ENCODE results near the gene KIF27.
"Not testable (repeated sequence)": the region's sequence is repeated elsewhere in the genome, so short reads cannot be mapped to it uniquely, and the experiment has no call there.

The KIF27 gene

DNA sequence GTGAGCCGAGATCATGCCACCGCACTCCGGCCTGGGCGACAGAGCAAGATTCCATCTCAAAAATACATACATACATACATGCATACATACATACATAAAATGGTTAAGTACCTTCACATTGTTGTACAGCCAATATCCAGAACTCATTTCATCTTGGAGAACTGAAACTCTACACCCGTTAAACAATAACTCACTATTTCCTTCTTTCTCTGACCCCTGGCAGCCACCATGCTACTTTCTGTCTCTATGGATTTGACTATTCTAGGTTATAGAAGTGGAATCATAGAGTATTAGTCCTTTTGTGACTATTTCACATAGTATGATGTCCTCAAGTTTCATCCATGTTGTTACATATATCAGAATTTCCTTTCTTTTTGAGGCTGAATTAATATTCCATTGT, 9.6 kb upstream of the KIF27 start:
- no peak for DNase-seq

DNA sequence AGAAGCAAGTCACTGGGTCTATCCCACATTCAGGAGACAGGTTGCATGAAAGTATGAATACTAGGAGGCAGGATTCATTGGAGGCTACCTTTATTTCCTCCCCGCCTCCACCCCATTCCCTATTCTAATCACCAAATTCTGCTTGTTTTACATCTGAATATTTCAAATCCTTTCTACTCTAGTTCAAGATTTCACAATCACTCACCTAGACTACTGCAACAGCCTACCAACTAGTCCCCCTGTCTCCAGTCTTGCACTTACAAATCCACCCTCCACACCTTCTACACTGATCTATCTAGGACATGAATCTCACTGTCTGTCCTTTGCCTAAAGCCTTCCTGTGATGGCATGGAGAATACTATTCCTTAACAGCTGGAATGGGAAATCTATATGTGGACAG, 6.4 kb upstream of the KIF27 start:
- DNase-seq: no peak

DNA sequence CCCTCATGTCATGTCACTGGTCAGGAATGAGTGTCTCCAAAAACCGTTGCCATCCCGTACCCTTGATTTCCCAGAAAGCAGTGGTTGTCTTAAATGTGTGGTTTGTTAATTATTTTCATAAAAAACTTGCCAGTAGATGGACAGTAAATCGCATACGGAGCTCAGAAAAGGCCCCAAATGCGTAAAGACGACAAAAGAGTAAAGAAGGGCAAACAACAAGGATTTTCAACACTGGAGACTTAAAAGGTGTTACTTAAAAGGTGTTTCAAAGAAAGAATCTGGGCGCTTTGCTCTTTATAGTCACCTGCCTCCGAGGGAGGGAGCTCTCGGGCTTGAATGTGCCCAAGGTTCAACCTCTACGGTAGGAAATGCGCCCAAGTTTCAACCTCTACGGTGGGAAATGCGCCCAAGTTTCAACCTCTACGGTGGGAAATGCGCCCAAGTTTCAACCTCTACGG, 734 bp downstream of the KIF27 start:
- DNase-seq: no peak

DNA sequence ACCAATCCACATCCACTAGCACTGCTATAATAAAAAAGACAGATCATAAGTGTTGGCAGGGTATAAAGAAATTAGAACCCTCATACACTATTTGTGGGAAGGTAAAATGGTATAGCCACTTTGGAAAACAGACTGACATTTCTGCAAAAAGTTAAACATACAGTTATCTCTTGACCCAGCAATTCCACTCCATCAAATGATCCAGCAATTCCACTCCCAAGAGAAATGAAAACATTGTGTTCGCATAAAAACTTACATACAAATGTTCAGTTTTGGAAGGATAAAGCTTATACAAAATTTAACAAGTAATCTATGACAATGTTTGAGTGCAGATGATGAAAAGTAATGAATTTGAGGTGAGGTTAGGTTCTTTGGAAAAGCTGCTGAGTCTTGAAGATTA, 2.1 kb downstream of the KIF27 start:
- DNase-seq: no peak

DNA sequence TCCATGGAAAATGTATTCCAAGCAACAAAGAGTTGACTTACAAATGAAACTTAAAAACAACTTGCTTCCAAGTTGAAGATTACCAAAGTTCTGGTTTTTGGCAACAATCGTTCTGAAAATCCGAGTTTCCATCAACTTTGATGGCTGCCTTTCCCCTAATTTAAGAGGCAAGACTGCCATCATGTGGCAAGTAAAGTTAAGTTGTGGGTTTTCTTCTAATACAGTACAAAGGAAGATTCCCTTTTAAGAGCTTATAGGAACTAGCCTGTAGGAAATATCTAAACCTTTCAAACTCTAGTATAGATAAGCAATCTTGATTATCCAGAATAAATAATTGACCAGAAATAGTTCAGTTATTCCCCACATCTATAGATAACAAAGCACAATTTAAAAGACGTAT, 9.0 kb downstream of the KIF27 start:
- DNase-seq: not testable (repeated sequence)

DNA sequence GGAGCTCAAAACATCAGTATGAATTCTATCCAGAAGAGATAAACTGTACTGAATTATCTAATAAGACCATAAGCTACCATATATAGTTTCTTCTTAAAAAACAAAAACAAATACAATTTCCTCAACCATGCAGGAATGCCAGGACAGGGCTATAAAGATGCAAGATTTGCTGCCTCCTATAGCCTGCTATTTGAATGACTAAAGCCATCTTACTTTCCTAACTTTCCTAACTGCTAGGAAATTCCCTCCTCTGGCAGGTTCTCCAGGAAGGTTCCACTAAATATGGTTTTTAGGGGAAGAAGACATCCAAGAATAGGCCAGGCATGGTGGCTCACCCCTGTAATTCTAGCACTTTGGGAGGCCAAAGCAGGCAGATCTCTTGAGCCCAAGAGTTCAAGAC, 15.1 kb downstream of the KIF27 start:
- DNase-seq: no peak

DNA sequence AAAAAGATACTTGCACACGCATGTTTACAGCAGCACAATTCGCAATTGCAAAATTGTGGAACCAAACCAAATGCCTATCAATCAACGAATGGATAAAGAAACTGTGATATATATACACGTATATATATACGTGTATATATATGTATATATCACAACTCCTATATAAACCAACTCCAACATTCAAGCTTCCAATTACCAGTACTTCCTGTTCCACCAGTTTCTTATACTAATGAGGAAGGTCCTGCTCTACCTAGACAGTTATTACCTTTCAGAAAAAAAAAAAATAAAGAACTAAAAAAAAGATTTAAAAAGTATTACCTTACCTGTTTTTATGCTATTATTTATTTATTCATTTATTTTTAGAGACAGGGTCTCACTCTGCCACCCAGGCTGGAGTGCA, 20.6 kb downstream of the KIF27 start:
- not testable (repeated sequence) for DNase-seq

DNA sequence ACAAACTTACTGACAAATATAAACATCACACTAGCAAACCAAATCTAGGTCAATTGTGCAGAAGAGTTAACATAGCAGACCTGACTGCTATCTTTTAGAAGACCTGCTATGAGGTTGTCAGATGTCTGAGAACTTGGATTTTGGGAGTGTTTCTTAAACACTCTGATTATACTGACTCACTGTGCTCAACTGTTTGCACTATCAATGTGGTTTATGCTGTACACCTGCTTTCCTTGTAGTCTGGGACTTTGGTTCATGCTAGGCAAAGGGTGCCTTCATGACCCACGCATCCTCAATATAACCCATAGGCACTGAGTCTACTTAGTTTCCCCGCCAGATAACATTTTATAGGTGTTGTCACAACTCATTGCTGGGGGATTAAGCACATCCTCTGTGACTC, 26.9 kb downstream of the KIF27 start:
- DNase-seq: not testable (repeated sequence)

DNA sequence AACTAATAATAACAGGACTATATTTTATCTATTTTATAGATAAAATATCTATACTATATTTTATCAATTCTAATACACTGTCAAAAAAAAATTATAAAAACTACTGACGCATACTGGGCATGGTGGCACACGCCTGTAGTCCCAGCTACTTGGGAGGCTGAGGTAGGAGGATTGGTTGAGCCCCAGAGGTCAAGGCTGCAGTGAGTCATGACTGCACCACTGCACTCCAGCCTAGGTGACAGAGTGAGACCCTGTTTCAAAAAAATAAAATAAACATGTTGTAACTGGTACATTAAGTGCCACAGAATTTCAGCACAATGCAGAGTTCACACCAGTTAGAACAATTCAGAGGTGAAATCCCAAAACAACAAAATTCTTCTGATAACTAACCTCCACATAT, 34.7 kb downstream of the KIF27 start:
- not testable (repeated sequence) for DNase-seq

DNA sequence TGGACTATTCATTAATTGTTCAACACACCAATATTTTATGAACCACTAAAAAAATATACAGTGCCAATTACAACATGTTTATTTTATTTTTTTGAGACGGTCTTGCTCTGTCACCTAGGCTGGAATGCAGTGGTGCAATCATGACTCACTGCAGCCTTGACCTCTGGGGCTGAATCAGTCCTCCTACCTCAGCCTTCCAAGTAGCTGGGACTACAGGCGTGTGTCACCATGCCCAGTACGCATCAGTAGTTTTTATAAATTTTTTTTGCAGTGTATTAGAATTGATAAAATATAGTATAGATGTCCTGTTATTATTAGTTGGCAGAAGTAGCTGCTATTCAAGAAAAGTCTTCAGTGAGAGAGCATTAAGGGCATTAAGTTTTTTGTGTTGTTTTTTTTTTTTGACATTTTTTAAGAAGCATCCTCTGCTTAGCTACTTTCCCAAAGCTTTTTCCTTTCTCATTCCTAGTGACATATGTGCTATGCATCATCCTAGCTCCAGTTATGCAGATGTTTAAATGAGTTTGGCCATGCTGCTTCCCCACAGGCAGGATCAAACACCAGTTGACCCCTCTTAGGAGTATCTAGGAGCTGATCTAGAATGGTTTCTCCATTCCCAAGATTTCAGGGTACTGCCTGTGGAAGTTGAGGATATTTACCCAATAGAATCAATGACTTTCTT, 35.5 kb downstream of the KIF27 start:
- not testable (repeated sequence) for DNase-seq

DNA sequence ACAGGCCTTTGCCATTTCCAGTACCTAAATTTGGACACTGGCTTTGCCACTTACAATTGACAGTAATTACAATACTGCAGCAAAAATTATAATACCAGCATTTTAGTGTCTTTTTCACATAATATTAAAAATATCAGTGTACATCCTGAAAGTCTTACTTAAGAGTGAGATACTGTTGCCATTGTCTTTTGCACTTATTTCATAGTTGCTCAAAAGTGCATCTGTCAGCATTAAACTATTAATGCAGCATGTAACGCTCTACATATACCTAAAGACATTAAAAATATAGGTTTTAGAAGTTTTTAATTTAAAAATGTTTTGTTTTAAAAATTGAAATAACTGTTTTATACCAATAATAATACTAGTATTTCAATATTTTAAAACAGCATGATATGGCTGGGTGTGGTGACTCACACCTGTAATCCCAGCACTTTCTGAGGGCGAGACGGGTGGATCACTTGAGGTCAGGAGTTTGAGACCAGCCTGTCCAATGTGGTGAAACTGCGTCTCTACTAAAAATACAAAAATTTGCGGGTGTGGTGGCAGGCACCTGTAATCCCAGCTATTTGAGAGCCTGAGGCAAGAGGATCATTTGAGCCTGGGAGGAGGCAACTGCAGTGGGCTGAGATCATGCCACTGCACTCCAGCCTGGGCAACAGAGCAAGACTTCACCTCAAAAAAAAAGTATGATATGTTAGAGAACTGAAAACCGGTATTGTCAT, 39.4 kb downstream of the KIF27 start:
- DNase-seq: not testable (repeated sequence)

DNA sequence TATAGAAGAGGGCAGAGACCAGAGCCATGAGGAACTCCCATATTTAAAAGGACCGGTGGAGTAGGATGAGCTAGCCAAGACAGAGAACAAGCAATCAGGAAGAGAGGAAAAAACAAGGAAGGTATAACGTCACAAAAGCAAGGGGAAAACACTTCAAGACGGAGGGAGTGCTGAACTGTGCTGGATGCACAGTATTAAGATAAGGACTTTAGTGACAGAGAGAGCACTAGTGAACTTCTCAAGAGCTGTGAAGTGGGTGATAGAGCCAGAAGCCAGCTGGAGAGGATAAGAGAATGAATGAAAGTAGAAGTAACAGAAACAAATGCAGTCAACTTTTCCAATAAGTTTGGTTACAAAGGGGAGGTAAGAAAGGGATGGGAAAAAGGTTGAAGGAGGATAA, 45.7 kb downstream of the KIF27 start:
- DNase-seq: not testable (repeated sequence)

DNA sequence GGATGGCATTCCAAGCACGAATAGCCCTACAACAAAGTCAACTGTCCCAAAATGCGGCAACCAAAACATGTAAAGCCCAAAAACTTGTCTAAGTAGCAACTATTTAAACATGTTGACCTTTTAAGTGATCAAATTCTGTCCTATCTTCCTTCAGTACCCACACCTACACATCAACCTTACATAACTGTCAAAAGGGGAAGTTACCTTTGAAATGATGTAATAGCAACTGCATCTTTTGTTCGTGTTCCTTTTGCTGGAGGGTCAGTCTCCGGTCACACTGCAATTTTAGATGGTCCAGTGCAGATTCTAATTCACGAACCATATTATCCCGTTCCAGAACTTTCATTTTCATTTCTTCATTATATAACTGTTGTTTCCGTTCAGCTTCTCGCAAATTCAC, 71.3 kb downstream of the KIF27 start:
- DNase-seq: not testable (repeated sequence)

DNA sequence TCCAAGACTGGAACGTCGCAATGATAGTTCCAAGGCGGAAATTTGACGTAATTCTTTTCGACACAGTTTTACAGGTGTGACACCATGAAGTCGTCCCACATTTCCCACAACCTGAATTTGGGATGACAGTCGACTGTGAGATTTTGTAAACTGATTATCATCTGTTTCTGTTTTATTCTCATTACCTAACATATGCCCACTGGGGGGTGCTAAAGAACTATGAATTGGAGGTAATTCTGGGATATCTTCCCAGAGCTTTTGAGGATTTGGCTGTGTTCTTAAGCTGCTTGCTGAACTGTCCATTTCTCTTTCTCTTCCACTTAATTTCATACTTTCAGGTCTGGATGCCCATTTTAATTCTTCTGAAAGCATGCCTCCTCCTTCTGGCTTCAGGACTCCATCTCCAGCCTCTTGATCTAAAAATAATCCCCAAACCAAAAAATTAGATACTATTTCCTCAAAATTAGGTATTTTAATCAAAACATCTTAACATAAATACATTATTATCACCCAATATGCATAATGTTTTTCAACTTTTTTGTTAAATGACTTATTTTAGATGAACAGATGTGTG, 84.1 kb downstream of the KIF27 start:
- DNase-seq: not testable (repeated sequence)

DNA sequence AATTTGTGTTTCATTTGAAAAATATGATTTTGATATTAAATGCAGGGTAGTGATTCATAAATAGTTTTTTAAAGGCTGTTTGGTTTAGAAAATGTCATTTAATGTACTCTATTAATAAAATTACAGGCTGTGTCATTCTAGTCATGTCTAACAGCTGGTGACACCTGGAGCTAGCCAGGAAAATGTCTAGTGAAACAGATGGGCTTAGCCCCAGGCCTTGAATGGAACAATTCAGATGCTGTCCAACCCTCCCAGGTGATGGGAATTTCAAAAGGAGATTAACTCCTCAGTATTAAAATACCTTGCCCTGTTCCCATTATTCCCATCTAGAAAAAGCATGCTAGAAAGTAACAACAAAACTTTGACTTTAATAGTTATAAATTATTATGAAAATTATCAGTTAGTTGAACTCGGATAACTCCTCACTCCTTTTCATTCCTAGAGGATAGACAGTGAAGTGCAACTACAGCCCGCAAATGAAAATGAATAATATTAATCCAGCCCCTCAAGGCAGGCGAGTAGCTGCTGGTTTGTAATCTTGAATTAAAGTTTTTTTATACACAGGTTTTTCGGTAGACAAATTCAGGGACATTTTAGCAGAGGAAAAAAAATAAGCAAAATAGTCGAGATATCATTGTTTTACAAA, 90.7 kb downstream of the KIF27 start:
- DNase-seq: not testable (repeated sequence)

DNA sequence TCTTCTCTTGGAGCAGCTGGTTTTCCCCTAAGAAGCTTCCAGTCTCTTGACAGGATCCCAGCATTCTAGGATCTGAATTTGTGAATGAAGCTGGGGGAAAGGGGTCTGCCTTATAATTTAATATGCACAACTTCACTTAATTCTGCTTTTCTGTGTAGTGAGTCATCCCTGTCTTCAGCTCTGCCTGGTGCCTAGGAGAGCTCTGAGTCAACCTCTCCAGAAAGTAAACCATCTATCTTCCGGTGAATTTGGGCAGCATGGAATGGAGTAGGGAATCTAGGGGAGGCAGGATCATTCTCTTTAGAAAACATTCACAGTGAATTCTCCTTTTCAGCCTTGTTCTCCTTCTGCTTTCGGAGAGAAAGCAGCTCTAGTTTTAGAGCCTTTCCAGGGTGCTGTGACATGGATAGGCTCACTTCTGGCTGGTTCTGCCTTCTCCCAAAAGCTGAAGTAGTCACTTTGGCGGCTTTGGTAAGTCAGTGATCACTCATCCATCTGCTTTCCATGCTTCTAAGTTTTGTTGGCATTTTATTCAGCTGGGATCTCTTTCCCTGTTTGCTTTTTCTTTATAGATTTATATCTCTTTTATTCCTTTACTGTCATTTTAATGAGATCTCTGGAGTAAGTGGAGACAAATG, 96.1 kb downstream of the KIF27 start:
- DNase-seq: not testable (repeated sequence)

DNA sequence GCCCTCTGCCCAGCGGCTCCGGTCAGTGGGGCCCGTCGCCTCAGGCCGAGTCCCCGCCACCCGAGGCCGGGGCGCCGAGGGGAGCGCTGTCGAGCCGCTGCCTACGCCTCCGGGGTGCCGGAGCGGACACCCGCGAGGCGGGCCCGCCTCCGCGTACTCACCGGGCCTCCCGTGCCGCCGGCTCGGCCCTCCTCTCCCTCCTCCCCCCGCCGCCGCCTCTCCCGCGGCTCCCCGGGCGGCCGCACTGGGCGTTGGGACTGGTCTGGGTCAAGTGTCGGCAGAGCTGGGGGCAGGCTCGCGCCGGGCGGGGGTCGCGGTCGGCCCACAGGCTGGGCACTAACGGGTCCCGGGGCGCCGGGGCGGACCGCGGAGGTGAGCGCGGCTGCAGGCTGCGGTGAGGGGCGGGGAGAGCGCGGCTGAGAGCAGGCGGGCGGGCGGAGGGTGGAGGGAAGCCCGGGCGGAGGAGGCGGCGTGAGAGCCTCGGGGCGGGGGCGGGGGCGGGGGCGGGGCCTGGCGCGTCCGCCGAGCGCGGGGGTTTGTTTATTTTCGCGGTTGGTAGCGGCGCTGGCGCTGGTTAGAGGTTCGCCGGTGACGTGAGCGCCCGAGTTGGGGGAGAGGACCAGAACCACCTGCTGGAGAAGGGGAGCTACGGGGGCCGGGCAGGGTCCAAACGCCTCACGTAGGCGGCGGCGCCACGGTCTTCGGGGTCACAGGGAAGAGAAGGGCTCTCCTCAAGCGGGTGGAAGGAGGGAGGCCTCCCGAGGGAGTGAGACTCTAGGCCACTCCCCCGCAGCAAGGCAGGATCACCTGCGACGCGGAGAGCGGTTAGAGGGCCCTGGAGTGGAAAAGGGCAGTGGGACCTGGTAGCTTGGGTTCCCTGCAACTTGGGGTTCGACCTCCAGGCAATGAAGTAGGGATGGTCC, 103.6 kb downstream of the KIF27 start, which contains the start of gene GKAP1:
Gene GKAP1 (minus strand): TSS at position 414 of the 923 bp plus-strand sequence. CDS start 11,252 bp downstream, outside the sequence.
- DNase-seq: peak; percentile 68

DNA sequence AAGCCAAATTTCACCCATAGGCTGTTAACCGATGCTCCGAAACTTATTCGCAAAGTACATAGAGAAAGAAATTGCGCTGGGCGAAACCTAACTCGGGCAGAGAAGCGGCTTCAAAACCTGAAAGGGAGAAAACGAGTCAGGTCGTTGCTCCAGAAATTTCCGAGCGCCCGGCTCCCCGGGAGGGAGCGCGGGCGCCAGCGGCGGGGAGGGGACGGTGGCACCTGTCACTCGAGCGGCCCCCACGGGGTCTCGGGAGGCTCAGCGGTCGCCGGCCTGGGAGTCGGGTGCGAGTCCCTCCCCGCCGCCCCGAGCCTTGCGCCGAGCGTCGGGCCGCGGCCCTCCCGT, 104.2 kb downstream of the KIF27 start:
- peak; percentile 8 for DNase-seq

DNA sequence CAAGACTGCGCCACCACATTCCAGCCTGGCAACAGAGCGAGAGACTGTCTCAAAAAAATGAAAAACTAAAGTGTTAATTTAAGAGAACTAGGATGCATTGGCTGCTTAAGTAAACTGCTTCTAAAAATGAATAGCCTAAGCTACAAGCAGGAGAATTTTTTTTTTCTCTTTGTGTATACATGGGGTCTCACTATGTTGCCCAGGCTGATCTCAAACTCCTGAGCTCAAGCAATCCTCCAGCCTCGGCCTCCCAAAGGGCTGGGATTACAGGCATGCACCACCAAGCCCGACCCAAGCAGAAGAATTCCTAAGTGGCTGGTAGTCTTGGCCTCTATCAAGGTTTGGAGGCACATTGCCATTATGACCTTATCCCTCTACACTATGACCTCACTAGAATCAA, 106.1 kb downstream of the KIF27 start:
- not testable (repeated sequence) for DNase-seq

DNA sequence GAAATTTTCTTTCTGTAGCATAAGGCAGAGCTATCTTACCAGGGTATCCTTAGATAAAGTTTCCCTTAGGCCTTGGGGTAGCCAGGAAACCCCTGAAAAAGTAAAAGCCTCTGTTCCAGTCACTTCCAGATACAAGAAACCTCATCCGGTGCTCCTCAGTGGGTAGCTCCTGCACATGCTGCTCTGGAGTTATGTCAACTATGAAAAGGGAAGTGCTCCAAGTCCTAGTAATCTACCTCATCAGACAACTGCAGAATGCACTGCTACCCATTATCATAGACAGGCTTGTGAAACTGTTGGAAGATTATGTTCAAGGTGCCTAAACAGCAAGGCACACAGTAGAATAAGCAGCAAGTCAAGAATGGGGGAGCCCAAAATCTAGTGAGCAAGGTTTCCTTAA, 112.0 kb downstream of the KIF27 start:
- DNase-seq: not testable (repeated sequence)

DNA sequence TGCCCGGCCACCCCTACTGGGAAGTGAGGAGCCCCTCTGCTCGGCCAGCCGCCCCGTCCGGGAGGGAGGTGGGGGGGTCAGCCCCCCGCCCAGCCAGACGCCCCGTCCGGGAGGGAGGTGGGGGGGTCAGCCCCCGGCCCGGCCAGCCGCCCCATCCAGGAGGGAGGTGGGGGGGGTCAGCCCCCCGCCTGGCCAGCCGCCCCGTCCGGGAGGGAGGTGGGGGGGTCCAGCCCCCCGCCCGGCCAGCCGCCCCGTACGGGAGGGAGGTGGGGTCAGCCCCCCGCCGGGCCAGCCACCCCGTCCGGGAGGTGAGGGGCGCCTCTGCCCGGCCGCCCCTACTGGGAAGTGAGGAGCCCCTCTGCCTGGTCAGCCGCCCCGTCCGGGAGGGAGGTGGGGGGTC, 116.8 kb downstream of the KIF27 start:
- DNase-seq: not testable (repeated sequence)

DNA sequence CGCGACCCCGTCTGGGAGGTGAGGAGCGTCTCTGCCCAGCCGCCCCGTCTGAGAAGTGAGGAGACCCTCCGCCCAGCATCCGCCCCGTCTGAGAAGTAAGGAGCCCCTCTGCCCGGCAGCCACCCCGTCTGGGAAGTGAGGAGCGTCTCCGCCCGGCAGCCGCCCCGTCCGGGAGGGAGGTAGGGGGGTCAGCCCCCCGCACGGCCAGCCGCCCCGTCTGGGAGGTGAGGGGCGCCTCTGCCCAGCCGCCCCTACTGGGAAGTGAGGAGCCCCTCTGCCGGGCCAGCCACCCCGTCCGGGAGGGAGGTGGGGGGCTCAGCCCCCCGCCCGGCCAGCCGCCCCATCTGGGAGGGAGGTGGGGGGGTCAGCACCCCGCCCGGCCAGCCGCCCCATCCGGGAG, 117.3 kb downstream of the KIF27 start:
- DNase-seq: not testable (repeated sequence)

All from activated T-cell treated with anti-CD3 and anti-CD28 coated beads for 4 hours (primary cell).